K562 (cell line): Measurements from ENCODE around the gene C9orf50. TPM values are rescaled to one million over a fixed set of nuclear protein-coding genes. Genes with fewer than 3 reads are reported as not detected.

ENCODE experiments used
- ATAC-seq: fragments of 200-7000 bp; cut with Tn5 transposase; 3 replicates; pipeline ENCODE4 v1.9.1; 2020; ENCODE audit warnings: moderate library complexity
- BruUV-seq: library from RNA; stranded (reverse); fragments of 400-500 nt; replicated peaks from 2 replicates; lab custom pipeline; 2021; lab: Mats Ljungman, UMichigan
- CTCF ChIA-PET: fragments of 300-600 bp; formaldehyde crosslinking; extraction: SDS; loops from one replicate; lab custom pipeline; 2021; ENCODE audit warnings: low intra/inter-chr PET ratio; lab: Yijun Ruan, JAX
- POLR2A ChIA-PET: fragments of 300-600, 350-650 bp; sonication (Branson Sonifier 250); formaldehyde crosslinking; extraction: SDS; loops from one replicate; lab custom pipeline; 2021; ENCODE audit warnings: antibody characterized with exemption, inconsistent platforms; lab: Yijun Ruan, JAX
- DNase-seq, 4 experiments: peaks; one replicate each; pipeline versions ENCODE4 v3.0.0 to v3.0.0-alpha.2; 2011 to 2018; ENCODE audit warnings: low spot score in 3 of 4, mixed read lengths in 3 of 4; ENCODE audit errors: extremely low read depth in 1 of 4
- FAIRE-seq: peaks from 2 replicates; lab custom pipeline; 2011; peaks lifted over from hg19 to GRCh38; lab: Jason Lieb, UNC
- H2AFZ ChIP-seq: 2 replicates; pipeline ENCODE4 v1.6.0; 2011; ENCODE audit warnings: low read depth, low read length, control low read depth, inconsistent platforms
- H3K27ac ChIP-seq: fragments of 200-600 bp; 3 replicates; pipeline ENCODE4 v1.8.0; 2011; ENCODE audit warnings: low read depth, mild to moderate bottlenecking, control low read depth, inconsistent platforms, low read length, moderate library complexity, mixed read lengths; ENCODE audit errors: extremely low read depth
- H3K27me3 ChIP-seq, 2 experiments: fragments of 300-600 bp in 1 of 2; 2 replicates in 1 of 2; 3 replicates in 1 of 2; pipeline versions ENCODE4 v1.6.0 to v1.8.0; 2011; ENCODE audit warnings: inconsistent platforms in 2 of 2, low read length in 2 of 2, mild to moderate bottlenecking in 1 of 2, mixed read lengths in 1 of 2, moderate library complexity in 1 of 2; ENCODE audit not compliant: control insufficient read depth in 2 of 2, insufficient read depth in 2 of 2
- H3K36me3 ChIP-seq: fragments of 300-600 bp; 3 replicates; pipeline ENCODE4 v1.8.0; 2011; ENCODE audit warnings: mild to moderate bottlenecking, low read length, inconsistent platforms; ENCODE audit not compliant: control insufficient read depth, insufficient read depth
- H3K4me1 ChIP-seq, 2 experiments: fragments of 200-600 bp in 1 of 2; replicated peaks in 1 of 2; 2 replicates in 1 of 2; 3 replicates in 1 of 2; pipeline versions ENCODE4 v1.5.1 to v1.8.0; 2011; ENCODE audit warnings: inconsistent platforms in 2 of 2, low read length in 2 of 2, mild to moderate bottlenecking in 1 of 2, mixed read lengths in 1 of 2, moderate library complexity in 1 of 2; ENCODE audit not compliant: control insufficient read depth in 2 of 2, insufficient read depth in 2 of 2
- H3K4me2 ChIP-seq: 2 replicates; pipeline ENCODE4 v1.6.1; 2011; ENCODE audit warnings: low read length, control low read depth, inconsistent platforms, mixed read lengths; ENCODE audit not compliant: insufficient read depth
- H3K4me3 ChIP-seq: fragments of 200-600 bp; sonication (generic), shearing (Covaris generic); 2 replicates; pipeline ENCODE4 v1.5.1; 2016; ENCODE audit warnings: control low read depth, inconsistent platforms
- H3K79me2 ChIP-seq: fragments of 200-600 bp; 3 replicates; pipeline ENCODE4 v1.8.0; 2011; ENCODE audit warnings: low read length, inconsistent platforms; ENCODE audit not compliant: control insufficient read depth, insufficient read depth
- H3K9ac ChIP-seq, 2 experiments: 2 replicates each; pipeline versions ENCODE4 v1.6.0 to v1.6.1; 2011; ENCODE audit warnings: low read depth in 2 of 2, low read length in 2 of 2, control low read depth in 1 of 2, inconsistent platforms in 1 of 2, mild to moderate bottlenecking in 1 of 2, mixed read lengths in 1 of 2; ENCODE audit not compliant: insufficient read depth in 1 of 2
- H3K9me1 ChIP-seq: one replicate; pipeline ENCODE4 v1.6.0; 2011; ENCODE audit warnings: inconsistent platforms, mild to moderate bottlenecking, low read length, moderate library complexity; ENCODE audit not compliant: control insufficient read depth, insufficient read depth
- H3K9me3 ChIP-seq: replicated peaks from 2 replicates; pipeline ENCODE4 v1.5.1; 2011; ENCODE audit warnings: low read depth, low read length, inconsistent platforms; ENCODE audit not compliant: control insufficient read depth, insufficient read depth
- H4K20me1 ChIP-seq: replicated peaks from 2 replicates; pipeline ENCODE4 v1.6.1; 2011; ENCODE audit warnings: low read length, inconsistent platforms, mixed read lengths; ENCODE audit not compliant: control insufficient read depth, insufficient read depth
- ATF3 ChIP-seq, 2 experiments: fragments of 450-650 bp in 1 of 2; sonication (generic) in 1 of 2; formaldehyde crosslinking in 1 of 2; IDR thresholded peaks in 1 of 2; conservative IDR thresholded peaks in 1 of 2; 2 replicates each; pipeline versions ENCODE4 v1.6.1 to v1.8.1; 2016 to 2023; ENCODE audit warnings: mild to moderate bottlenecking in 2 of 2, moderate library complexity in 2 of 2, inconsistent platforms in 1 of 2, missing genetic modification reagents in 1 of 2
- ATF4 ChIP-seq: fragments of 450-650 bp; formaldehyde crosslinking; IDR thresholded peaks from 2 replicates; pipeline ENCODE4 v1.4.0; 2022; ENCODE audit warnings: mild to moderate bottlenecking, moderate library complexity
- CEBPB ChIP-seq: fragments of 450-650 bp; IDR thresholded peaks from 2 replicates; pipeline ENCODE4 v1.6.1; 2016; ENCODE audit warnings: missing genetic modification characterization, missing compliant biosample characterization
- CEBPG ChIP-seq, 3 experiments: fragments of 200-800 bp in 1 of 3; sonication (Bioruptor generic) in 1 of 3; sonication (generic) in 1 of 3; formaldehyde crosslinking in 1 of 3; IDR thresholded peaks in 2 of 3; conservative IDR thresholded peaks in 1 of 3; 2 replicates each; pipeline versions ENCODE4 v1.6.1 to v1.8.0; 2016 to 2022; ENCODE audit warnings: missing compliant biosample characterization in 2 of 3, missing genetic modification characterization in 2 of 3, mild to moderate bottlenecking in 1 of 3, missing genetic modification reagents in 1 of 3
- ELK1 ChIP-seq: sonication (generic); formaldehyde crosslinking; IDR thresholded peaks from 2 replicates; pipeline ENCODE4 v1.8.1; 2022; ENCODE audit warnings: missing genetic modification reagents
- FOXM1 ChIP-seq, 2 experiments: fragments of 450-650 bp in 1 of 2; sonication (generic) in 1 of 2; formaldehyde crosslinking in 1 of 2; IDR thresholded peaks; 2 replicates each; pipeline versions ENCODE4 v1.6.1 to v1.9.0; 2017 to 2022; ENCODE audit warnings: low read depth in 2 of 2, mild to moderate bottlenecking in 2 of 2, missing genetic modification reagents in 1 of 2, moderate library complexity in 1 of 2
- MAX ChIP-seq: sonication (generic); formaldehyde crosslinking; IDR thresholded peaks from 2 replicates; pipeline ENCODE4 v1.9.0; 2022; ENCODE audit warnings: mild to moderate bottlenecking, missing genetic modification reagents
- MCM3 ChIP-seq: fragments of 450-650 bp; IDR thresholded peaks from 2 replicates; pipeline ENCODE4 v1.6.1; 2016
- MYC ChIP-seq, 2 experiments: fragments of 250-450 bp in 1 of 2; sonication (Bioruptor Pico) in 1 of 2; IDR thresholded peaks; 2 replicates each; pipeline versions ENCODE4 v1.5.1 to v1.6.1; 2012 to 2021; ENCODE audit warnings: low read depth in 2 of 2, borderline replicate concordance in 1 of 2, improper control_type of control experiment in 1 of 2, low read length in 1 of 2, mild to moderate bottlenecking in 1 of 2, moderate library complexity in 1 of 2
- NFRKB ChIP-seq: fragments of 450-650 bp; IDR thresholded peaks from 2 replicates; pipeline ENCODE4 v1.6.1; 2016; ENCODE audit warnings: low read depth
- PYGO2 ChIP-seq: fragments of 450-650 bp; IDR thresholded peaks from 2 replicates; pipeline ENCODE4 v1.6.1; 2016; ENCODE audit warnings: mild to moderate bottlenecking, missing genetic modification characterization, moderate library complexity, missing compliant biosample characterization
- SMAD4 ChIP-seq: fragments of 250-450 bp; sonication (Bioruptor Pico); conservative IDR thresholded peaks from 2 replicates; pipeline ENCODE4 v1.8.0; 2021; ENCODE audit warnings: inconsistent platforms, mild to moderate bottlenecking, moderate library complexity
- ZKSCAN1 ChIP-seq: fragments of 150-350 bp; IDR thresholded peaks from 2 replicates; pipeline ENCODE4 v1.6.1; 2016; ENCODE audit warnings: low read depth, low read length
- ZNF347 ChIP-seq: fragments of 450-650 bp; formaldehyde crosslinking; IDR thresholded peaks from 2 replicates; pipeline ENCODE4 v1.4.0; 2020; ENCODE audit warnings: low read depth, mild to moderate bottlenecking, moderate library complexity
- ZNF589 ChIP-seq: fragments of 200-800 bp; sonication (Bioruptor generic); IDR thresholded peaks from 2 replicates; pipeline ENCODE4 v1.6.1; 2016; ENCODE audit warnings: low read depth, missing genetic modification characterization, missing compliant biosample characterization
- ZNF766 ChIP-seq: fragments of 200-800 bp; sonication (Bioruptor generic); conservative IDR thresholded peaks from 2 replicates; pipeline ENCODE4 v1.6.1; 2016; ENCODE audit warnings: missing genetic modification characterization, missing compliant biosample characterization
- WGBS: fragments of 100-300 bp; shearing (Covaris generic); methylation state at CpG from one replicate; pipeline ENCODE4 v1.1.6; 2016; ENCODE audit warnings: low coverage, mixed read lengths; ENCODE audit not compliant: insufficient coverage; ENCODE audit errors: missing lambda C conversion rate; 5-methylcytosine and 5-hydroxymethylcytosine counted together
- in situ Hi-C: fragments of 300-500 bp; cut with MboI; formaldehyde crosslinking; loops from 4 replicates; pipeline ENCODE4 v1.15.0; 2018; ENCODE audit warnings: inconsistent platforms, mixed read lengths
- intact Hi-C: fragments of 100-400 bp; cut with micrococcal nuclease; formaldehyde crosslinking; loops from 2 replicates; pipeline ENCODE4 v1.14.2; 2022
- polyA plus RNA-seq, 8 experiments: library from polyadenylated mRNA; depleted of rRNA in 4 of 8; stranded (reverse) in 5 of 8; unstranded in 3 of 8; fragments of >200 nt; fragmentation: Nextera tagmentation in 2 of 8; fragmentation: Illumina TruSeq in 1 of 8; extraction: Ambion mirVana in 2 of 8; extraction: Trizol in 1 of 8; gene quantifications; 2 replicates each; pipeline versions ENCODE4 v1.2.1 to v1.2.3, GENCODE V29; 2011 to 2014; ENCODE audit warnings: inconsistent platforms in 1 of 8, missing spikeins in 1 of 8
- total RNA-seq, 7 experiments: library from RNA; depleted of rRNA in 6 of 7; stranded (reverse); fragments of >200 nt in 6 of 7; fragmentation: Illumina TruSeq in 2 of 7; extraction: Trizol in 2 of 7; gene quantifications; 2 replicates each; pipeline versions ENCODE4 v1.2.1 to v1.2.3, GENCODE V29; 2011 to 2021; ENCODE audit warnings: low replicate concordance in 1 of 7

Gene C9orf50
- total and polyA plus RNA-seq, 9 of the 15 experiments (the other 6 are each of a cell fraction or from before 2014, with no cell fraction given) = not detected

GRCh38 chr9:129583308-129584038 is 37.4 kb downstream of the C9orf50 start:
- intact Hi-C loops = no loop called here
- Histone ChIP-seq H3K9ac (peak overlapping the region in 1 of 2 experiments; percentile 39; a peak in 1 of 4 replicates), H2AFZ (no peak overlapping the region), H3K4me1 (peaks cover 29 to 30% of the 10 kb centered on the region in 2 experiments), H3K4me3 (no peak overlapping the region), H3K27me3 (no peaks in the 10 kb centered on the region), H3K9me3 (no peaks in the 10 kb centered on the region), H3K27ac (no peak overlapping the region), H3K4me2 (no peak overlapping the region), H3K79me2 (no peaks in the 10 kb centered on the region), H3K36me3 (no peaks in the 10 kb centered on the region), H3K9me1 (no peaks in the 10 kb centered on the region), H4K20me1 (no peaks in the 10 kb centered on the region)
- DNase-seq (no peak), FAIRE-seq (no peak), ATAC-seq (peak; percentile 5; the same call in 1 of the 3 replicates)
- no TSS peak for BruUV-seq
- TF ChIP-seq MCM3 (no peak), ZNF766 (CRISPR knock-in tag) (peak; percentile 27; the same call in 1 of the 2 replicates), MAX (no peak), ZNF347 (CRISPR knock-in tag) (no peak), PYGO2 (no peak), SMAD4 (CRISPR knock-in tag) (0 out of 2 replicates have a peak, but pooled peaks have one; percentile 41), ELK1 (CRISPR knock-in tag) (no peak), ZNF589 (peak; percentile 16; the same call in 1 of the 2 replicates), ATF3 (IDR thresholded peaks at IDR 0.05) (peak; percentile 82), ATF3 (CRISPR knock-in tag; conservative IDR thresholded peaks at IDR 0.05) (no peak), MYC (IDR thresholded peaks at IDR 0.05; ENCODE audit: low read depth, low read length) (no peak), MYC (CRISPR knock-in tag; IDR thresholded peaks at IDR 0.05; ENCODE audit: borderline replicate concordance, low read depth) (no peak), ATF4 (CRISPR knock-in tag) (0 out of 2 replicates have a peak, but pooled peaks have one; percentile 14), NFRKB (0 out of 2 replicates have a peak, but pooled peaks have one; percentile 4), CEBPB (tag) (peak; percentile 92), ZKSCAN1 (no peak), CEBPG (CRISPR knock-in tag; IDR thresholded peaks at IDR 0.05) (peak; percentile 91), CEBPG (tag; conservative IDR thresholded peaks at IDR 0.05 in 1 of 2, IDR thresholded peaks at IDR 0.05 in 1 of 2) (peak; percentile 83 to 86), FOXM1 (IDR thresholded peaks at IDR 0.05; ENCODE audit: low read depth) (no peak), FOXM1 (CRISPR knock-in tag; IDR thresholded peaks at IDR 0.05; ENCODE audit: low read depth) (no peak)
- CTCF ChIA-PET = no interaction called here
- WGBS = 35% methylated on average over 10 of the region's 10 CpGs
- POLR2A ChIA-PET = interaction anchor here (0.9 to 2.8 kb wide), 5 partner anchors 8 to 29 kb away, joined by 3 to 13 read pairs (median 3); no protein-coding TSS in a partner anchor
- in situ Hi-C loops = no loop called here
